Activated CD4-positive, alpha-beta T cell treated with anti-CD3 and anti-CD28 coated beads for 24 hours (primary cell): ENCODE results near the gene LDB2.
"Not testable (repeated sequence)": the region's sequence is repeated elsewhere in the genome, so short reads cannot be mapped to it uniquely, and the experiment has no call there.

ENCODE experiments used
- DNase-seq, 2 donors: peaks; one replicate each; pipeline ENCODE4 v3.0.0-alpha.2; 2020; ENCODE audit warnings: low read depth in 2 of 2

The LDB2 gene

DNA sequence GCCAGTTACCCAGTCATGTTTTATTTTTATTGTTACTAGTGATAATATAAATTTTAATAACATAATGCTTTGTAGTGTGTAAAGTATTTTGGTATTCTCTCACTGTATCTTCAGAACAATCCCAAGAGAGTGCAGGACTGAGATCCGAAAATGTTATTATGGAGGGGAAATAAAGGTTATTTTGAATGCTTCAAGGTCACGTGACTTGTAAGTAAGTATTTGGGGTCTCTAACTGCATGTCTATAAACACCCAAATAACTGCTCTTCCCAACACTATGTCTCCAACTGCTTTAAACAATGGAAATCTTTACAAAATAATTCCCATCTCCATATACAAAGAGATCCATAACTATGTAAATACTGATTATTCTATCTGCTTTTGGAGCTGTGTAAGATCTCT is 302.2 kb downstream of the LDB2 start:
- DNase-seq: no peak

DNA sequence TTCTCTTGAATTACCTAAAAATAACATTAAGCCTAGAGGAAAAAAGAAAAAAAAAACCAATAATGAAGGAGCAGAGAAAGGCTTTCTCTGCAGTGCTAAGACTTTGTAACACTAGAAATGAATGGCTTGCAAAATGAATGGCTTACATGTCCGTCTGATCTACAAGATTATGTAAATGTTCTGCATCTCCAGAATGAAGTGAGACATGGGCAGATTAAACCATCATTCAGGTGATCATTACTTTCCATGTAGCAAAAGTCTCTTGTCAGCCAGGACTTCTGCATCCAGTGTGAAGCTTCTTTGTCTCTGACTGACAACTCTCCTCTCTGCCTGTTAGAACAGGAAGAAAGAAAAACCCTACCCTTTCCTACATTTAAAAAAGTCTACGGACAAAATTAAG is 304.3 kb downstream of the LDB2 start:
- no peak for DNase-seq

DNA sequence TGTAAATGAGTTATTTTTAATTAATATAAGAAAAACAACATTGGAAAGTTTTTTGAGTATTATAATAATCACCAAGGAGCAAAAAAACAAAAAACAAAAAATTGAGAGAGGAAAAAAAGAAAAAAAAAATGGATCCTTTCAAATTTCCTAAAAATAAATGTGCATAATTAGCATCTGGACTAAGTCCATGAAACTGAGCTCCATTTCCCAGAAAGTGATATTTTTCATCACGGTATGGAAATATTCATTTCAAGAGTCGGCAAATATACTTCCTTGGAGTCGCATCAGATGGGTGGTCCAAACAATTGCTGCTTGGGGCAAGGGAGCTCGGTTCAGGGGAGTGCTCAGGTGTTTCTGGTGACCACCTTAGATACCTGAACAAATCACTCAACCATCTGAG is 305.1 kb downstream of the LDB2 start:
- DNase-seq: no peak

DNA sequence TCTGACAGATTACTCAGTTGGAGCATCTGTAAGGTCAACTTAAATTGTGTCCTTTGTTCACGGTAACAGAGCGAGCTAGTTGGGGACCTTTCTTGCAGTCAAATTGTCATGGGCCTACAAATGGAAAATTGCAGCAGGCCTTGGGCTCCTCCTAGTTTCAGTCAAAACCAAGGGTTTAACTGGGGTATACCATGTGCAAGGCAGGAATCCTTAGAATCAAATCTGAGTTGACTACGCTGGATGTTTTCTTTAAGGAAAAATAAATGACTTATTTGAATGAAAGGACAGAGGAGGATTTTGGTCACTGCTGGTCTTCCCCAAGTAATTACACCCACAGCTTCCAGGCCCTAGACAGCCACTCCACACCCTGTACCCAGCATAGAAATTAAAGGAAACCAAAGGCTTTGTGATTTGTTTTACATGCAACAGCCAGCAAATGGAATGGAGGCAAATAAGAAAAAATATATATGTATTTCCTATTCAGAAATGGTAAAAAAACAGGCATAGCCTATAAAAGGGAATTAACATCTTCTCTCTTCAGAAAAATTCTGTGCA is 307.1 kb downstream of the LDB2 start:
- no peak for DNase-seq

DNA sequence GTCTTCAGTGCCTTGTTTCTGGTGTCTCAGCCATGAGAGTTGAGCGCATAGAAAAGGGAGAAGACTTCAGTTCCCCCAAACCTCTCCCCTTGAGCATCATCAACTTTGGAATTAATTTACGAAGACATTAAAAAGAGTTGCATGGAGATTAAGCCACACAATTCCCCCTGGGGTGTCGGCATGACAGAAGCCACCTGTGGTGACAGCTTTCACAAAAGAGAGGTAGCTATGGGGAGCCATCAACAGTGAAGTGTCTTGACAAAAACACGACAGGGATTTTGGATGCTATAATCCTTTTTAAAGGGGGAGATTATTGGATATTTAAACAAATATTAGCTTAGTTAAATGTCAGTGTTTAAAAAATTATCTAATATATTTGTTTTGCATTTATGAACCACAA is 307.6 kb downstream of the LDB2 start:
- no peak for DNase-seq

DNA sequence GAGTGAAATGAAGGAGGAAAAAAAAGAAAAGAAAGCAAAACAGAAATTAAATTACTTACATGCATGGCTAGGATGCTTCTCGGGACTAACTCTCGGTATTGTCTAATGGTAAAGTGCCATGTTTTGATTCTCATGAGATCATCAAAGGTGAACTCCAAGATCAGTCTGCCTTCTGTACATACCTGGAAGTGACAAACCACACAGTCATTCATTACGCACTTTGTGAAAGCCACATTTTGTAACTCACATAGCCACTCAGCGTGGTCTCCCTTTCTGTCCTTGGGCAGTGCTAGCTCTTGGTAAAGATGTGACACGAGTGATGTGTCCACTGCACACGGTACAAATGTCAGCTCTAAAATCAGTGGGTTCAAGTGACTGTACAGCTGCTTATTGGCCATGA is 309.8 kb downstream of the LDB2 start:
- no peak for DNase-seq

DNA sequence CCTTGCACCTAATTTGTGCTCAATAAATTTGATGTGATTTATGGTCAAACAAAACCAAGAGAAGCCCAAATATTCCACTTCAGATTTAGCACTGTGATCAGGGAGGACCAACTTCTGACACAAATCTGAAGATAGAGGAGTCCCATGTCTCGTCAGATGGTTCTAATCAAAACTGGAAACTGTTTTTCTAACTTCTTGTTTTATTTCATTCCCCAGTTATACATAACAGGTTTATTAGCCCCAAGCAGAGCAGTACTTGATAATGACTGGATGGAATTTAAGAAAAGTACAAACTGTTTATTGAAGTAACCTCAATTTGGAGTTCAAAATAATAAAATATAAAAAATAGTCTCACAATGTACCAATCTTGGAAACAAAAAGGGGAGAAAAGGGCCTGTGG is 310.3 kb downstream of the LDB2 start:
- no peak for DNase-seq

DNA sequence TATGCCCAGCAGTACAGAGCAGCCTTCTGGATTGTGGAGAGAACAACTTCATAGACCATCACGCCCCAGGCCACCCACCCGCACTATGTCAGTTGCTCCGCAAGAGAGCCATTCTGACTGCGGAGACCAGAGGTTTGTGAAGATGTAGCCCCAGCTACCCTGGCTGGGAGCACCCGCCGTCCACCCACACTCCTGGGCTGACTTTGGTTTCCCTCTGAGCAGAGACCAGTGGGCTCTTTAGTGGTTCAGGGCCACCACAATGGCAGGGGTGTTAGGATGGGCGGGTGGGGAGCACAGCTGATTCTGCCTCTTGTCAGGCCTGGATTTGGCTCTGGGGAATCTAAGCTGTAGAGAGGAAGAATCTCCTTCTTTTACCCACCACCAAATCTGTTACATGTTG is 313.4 kb downstream of the LDB2 start:
- DNase-seq: no peak

DNA sequence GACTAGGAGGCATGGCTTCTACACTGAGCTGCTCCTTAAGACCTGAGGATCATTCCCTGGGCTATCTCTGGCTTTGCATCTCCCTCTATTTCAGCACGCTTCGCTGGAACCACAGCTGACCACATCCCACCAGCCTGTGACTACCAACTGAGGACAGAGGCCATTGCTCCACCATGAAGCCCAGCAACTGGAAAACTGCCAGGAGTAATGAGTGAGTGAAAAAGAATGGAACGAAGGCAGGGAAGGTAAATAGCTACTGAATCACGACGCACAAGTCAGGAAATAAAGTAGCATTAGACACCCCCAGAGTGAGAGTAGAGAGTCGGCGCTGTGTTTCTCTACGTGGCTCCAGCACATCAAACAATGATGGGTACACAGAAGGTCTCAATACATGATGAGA is 314.7 kb downstream of the LDB2 start:
- DNase-seq: no peak

DNA sequence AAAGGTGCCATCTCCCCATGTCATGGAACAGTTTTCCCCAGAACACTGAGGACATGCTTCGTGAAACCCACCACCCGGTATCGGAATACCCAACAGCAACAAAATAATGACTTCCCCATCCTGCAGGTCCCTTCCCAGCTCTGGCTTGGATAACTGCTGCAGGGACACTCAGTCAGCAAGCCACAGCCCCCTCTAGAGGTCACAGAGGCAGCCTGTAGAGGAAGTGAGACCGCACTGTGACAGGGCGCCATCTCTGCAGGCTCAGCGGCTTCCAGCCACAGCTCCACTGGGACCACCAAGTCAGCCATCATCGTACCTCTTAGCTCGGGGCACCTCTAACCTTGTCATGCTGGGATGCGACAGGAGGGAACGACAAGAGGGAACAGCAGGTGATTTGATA is 315.9 kb downstream of the LDB2 start:
- DNase-seq: no peak

DNA sequence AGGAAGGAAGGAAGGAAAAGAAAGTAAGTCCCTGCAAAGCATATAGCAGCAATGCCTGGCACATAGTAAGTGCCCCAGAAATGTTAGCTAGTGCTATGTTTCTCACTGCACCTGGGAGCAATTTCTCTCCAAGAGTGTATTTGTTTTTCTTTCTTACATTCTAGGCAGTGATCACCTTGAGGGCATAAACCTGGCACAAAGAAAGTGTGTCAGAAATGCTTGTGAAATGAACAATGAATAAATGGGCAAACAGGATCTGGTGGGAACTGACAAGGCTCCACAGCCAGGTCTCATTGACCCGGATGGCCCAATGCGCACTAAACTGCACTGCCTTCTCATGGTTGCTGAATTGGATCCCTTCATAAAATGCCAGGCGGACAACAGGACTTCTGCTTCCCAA is 316.4 kb downstream of the LDB2 start:
- no peak for DNase-seq

DNA sequence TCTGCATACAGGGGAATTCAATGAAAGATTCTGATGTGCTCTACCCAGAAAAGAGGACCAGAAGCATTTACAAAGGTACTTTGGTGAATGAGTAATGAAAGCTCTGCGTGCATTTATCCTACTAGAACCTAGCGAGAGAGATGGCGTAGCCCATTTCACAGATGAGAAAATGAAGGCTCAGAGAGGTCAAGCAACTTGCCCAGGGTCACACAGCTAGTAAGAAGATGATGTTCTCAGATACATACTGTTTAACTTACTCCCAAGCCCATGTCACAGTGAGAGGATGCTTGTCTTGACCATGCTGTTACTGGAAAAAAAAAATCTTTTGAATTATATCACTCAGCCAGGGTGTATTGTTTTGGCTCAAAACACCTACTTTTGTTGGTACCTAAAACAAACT is 317.3 kb downstream of the LDB2 start:
- no peak for DNase-seq

DNA sequence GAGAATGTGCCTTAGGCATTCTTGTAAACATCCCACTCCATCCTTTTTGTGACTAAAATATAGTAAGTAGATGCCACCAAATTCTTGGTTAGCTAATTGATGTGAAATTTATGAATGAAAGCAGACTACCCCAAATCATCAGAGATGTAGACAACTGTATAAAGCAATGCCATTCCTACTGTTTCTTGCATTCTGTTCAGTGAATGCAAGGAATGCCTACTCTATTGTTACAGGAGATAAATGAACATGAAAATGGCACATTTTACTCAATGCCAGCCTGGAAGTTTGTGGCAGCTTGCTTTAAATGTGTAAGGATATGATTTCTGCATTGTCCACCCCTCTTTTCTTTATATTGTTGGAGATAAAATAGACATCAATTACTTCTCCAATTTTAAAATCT is 317.9 kb downstream of the LDB2 start:
- DNase-seq: no peak

DNA sequence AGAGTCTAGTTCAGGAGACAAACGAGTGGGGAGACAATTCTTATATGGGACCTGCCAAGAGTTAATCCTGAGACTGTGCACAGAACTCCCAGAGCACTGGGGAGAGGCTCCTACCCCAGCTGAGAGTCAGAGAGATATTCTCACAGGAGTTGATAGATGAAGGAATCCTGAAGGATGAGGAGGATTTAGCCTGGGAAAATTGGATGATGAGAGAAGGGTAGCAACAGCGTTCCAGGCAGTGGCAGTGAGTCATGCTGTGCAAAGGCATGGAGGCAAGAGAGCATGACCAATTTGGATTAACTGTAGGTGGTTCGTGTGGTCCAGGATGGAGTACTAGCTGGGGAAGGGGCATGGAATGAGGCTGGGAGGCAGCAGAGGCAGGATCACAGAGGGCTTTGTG is 318.6 kb downstream of the LDB2 start:
- DNase-seq: no peak

DNA sequence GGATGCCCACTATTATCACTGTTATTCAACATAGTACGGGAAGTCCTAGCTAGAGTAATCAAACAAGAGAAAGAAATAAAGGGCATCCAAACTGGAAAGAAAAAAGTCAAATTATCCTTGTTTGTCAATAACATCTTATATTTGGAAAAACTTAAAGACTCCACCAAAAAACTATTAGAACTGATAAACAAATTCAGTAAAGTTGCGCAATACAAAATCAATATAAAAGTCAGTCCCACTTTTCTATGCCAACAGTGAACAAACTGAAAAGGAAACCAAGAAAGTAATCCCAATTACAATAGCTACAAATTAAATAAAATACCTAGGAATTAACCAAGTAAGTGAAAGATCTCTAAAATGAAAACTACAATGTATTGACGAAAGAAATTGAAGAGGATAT is 321.3 kb downstream of the LDB2 start:
- DNase-seq: no peak

DNA sequence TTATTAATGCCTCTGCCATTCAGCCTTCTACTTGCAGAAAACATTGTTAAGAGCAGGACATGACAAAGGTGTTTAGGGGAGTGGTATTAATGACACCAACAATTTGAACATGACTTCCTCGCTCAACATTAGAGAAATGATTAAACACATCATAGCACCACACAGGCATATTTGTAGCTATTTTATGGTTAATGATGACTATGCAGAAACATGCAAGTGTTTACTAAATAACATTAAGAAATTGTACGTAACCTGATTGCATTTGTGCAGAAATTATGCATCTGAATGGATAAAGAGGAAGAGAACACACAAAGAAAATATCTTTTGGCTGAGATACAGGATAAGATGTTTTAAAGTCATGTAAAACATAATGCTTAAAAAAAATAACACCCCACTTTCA is 323.5 kb downstream of the LDB2 start:
- no peak for DNase-seq

DNA sequence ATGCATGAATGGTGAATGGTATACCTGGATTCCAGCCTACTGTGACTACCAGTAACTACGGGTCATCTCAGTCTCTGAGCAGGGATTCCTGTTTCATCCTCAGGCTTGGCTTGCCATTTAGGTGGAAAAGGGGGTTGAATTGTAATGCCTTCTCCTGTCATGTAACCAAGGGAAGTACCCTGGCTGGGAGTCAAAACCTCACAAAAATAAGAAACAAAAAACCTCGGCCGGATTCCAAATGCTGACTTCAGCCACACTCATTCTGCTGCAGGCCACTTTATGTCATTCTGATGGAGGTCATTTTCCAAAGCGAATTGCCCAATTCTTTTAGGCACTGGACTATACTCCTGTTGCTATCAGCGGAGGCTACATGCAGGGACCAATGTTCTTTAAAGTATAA is 324.7 kb downstream of the LDB2 start:
- DNase-seq: no peak

DNA sequence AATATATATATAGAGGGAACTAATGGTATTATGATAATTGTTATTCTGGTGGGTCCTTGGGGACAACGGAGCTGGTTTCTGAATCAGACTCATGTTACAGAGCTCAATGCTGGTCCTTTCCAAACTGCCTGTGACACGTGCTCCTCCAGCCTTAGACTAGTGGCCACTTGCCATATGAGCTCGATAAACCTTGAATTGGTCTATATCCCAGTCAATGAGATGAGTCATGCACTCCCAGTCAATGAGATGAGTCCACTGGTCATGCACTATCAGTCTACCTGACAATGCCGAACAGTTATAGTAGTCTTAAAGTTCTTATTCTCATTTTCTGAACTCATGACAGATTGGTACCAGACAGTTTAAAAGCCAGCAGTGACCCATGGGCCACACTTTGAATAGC is 325.2 kb downstream of the LDB2 start:
- no peak for DNase-seq

DNA sequence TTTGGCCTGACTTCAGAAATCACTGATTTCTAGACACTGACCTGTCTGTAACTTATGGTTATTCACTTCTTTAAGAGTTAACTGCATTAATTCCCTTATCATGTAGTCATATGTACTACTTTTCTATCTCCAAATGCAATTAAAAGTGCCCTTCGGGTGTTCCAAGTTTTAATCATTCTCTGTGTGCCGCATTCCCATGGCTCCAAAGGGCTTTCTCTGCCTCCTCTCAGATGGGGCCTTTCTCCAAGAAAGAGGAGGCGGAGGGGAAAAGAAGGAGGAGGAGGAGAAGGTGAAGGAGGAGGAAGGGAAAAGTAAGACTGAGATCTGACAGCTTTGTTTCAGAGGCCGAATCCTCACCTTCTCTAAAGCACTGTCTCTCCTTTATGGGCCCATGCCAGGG is 325.8 kb downstream of the LDB2 start:
- DNase-seq: no peak

DNA sequence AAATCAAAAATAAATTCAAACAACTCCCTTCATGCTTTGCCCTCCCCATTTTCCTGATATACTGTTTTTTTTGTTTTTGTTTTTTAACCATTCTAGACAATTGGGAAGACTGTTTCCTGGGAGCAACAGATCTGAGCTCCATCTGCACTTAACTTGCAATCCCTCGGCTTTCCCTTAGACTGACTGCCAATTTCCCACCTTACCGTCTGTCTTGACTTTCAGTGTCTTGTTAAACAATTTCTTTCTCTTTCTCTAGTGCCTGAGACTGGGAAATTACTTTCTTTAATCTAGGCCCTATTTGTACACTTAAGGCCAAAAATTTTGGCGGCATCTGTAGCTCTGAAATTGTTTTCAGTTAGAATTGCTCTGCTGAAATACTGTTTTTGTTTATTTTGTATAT is 326.3 kb downstream of the LDB2 start:
- DNase-seq: no peak

DNA sequence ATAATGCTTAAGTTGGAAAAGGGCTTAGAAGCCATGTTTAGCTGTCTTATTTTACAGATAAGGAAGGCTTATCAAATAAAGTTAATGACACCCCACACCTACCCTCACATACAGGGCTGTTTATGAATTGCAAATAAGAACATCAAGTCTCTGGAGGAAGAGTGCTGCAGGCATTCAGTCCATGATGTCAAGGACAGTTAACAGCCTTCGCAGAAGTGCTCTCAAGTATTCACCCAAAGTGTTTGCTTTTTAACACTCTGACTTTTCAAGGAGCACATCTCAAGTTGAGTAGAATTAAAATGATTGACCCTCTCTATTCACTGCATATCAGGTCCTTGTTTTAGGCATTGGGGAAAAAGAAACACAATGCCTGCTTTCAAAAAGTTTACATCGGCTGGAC is 328.7 kb downstream of the LDB2 start:
- no peak for DNase-seq

DNA sequence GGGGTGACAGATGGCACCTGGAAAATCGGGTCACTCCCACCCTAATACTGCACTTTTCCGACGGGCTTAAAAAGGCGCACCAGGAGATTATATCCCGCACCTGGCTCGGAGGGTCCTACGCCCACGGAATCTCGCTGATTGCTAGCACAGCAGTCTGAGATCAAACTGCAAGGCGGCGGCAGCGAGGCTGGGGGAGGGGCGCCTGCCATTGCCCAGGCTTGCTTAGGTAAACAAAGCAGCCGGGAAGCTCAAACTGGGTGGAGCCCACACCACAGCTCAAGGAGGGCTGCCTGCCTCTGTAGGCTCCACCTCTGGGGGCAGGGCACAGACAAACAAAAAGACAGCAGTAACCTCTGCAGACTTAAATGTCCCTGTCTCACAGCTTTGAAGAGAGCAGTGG is 341.1 kb downstream of the LDB2 start:
- not testable (repeated sequence) for DNase-seq

DNA sequence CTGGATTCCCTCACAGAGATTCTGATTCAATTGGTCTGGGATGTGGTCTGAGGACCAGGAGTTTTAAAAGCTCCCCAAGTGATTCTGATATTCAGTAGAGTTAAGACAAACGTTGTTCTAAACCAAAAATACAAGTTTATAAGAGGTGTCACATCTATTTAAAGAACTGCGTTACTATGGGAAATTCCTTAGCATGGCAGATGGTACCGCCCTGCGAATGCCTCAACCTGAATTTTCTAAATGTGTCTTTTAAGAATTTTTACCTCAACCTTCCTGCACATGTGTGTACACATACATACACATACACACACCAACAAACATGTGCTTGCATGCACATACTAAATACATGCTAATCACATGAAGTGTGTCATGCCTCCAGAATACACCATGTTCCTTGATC is 343.3 kb downstream of the LDB2 start:
- no peak for DNase-seq

DNA sequence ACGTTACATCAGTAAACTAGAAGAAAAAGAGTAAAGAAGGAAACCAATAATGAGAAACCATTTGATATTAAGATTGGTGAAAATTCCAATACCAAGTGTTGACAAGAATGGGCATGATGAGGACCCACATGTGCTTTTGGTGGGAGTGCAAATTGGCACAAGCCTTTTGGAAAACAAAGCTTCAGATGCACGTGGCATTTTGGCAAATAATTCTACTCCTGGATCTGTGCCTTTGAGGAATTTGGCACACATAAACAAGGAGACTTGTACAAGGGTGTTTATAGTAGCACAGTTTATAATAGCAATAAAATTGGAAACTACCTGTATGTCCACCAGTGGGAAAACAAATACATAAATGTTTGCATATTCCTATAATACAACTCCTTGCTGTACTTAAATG is 347.9 kb downstream of the LDB2 start:
- no peak for DNase-seq

DNA sequence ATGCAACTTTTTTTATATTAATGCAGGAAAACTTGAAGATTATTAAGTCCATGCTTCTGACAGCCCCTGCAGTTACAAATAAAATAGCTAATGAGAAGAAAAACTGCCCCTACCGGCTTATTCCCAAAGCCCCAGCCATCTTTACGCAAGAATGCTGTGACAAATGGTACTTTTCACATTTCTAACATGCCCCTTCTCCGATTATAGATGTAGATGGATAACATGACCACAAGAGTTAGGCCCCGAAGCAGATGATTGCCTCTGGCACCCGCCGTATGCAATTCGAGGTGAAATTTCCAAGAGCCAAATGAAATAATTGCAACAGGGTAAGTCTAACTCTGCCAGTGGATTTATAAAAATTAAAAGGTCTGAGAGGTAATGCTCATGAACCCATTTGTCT is 352.8 kb downstream of the LDB2 start:
- DNase-seq: no peak
